ENCODE results near the gene CLCN5.

Gene CLCN5

DNA sequence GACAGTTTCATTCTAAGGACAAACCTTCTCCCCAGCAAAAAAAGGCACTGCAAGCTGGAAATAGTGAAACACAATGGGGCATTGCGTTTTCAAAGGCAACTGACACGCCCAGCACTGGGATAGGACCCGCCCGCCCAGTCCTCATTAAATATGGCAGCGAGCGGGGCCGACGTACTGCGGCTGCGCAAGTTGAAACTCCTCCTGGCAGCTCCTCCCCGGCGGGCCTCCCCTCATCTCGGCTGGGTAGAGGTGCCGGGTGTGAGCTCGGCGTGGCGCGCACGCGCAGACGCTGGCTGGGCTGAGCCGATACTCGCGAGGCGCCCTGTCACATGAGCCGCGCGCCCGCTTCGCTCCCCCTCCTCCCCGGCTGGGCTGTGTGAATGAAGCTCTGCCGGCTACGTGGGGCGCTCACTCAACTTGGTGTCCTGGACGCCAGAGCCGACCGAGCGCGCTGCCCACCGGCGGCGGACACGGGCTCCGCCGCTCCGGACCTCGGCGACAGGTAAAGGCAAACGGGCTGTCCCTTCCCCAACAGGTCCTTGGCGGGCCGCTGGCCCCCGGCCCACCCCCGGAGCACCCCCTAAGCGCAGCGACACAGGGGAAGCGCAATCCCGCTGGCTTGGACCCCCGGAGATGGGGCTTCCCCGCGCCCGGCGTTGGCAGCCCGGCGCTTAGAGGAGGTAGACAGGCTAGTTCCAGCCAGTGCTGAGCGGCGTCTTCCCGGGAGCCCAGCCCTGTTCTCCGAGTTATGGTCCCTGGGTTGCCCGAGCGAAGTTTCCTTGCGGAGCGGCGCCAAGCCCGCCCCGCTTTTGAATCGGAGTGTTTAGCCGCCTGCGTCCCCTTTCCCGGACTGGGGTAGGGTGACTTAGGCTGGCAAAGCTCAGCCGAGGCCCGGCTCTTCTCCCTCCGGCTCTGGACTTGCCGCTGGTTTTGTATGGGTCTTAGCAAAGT, at the start of gene CLCN5:
Gene CLCN5, plus strand, starts transcription at position 306 of the 951 bp plus-strand sequence. CDS start 2,703 bp downstream, outside the sequence.
- no peak within 1 kb of the TSS for H3K27ac ChIP-seq
- peak within 1 kb of the TSS; percentile 72 for H3K4me3 ChIP-seq
- H4K20me1 ChIP-seq = no peaks in the 10 kb centered on the region
- H3K27me3 ChIP-seq = peaks cover 70% of the 10 kb centered on the region
- H3K4me1 ChIP-seq = no peaks in the 10 kb centered on the region
- peak within 1 kb of the TSS; percentile 80 for H3K4me2 ChIP-seq
- H3K36me3 ChIP-seq = no peaks in the 10 kb centered on the region
- peak within 1 kb of the TSS; percentile 69 for H3K9ac ChIP-seq
- no peak for TF ChIP-seq Cebpa-rat (IDR thresholded peaks at IDR 0.05)
- no peaks in the 10 kb centered on the region for H3K9me3 ChIP-seq

- H3K27ac ChIP-seq = no peak overlapping the region
- no peak overlapping the region for H3K4me2 ChIP-seq
- no peak overlapping the region for H3K9ac ChIP-seq
- no peak overlapping the region for H3K4me3 ChIP-seq
- no peaks in the 10 kb centered on the region for H3K36me3 ChIP-seq
- H3K9me3 ChIP-seq = no peaks in the 10 kb centered on the region
- H3K4me1 ChIP-seq = peaks cover 34% of the 10 kb centered on the region; the same call in 1 of the 2 replicates
- no peak for TF ChIP-seq Cebpa-rat (IDR thresholded peaks at IDR 0.05)
- peaks cover 44% of the 10 kb centered on the region for H3K27me3 ChIP-seq
- H4K20me1 ChIP-seq = 0 out of 2 replicates have a peak, but pooled peaks cover 5% of the 10 kb centered on the region
Observed at GRCh38 chrX:49876750-49877149, 45.6 kb upstream of the CLCN5 start.

GRCh38 chrX:49877397-49878101, 44.8 kb upstream of the CLCN5 start:
- Histone ChIP-seq H3K9me3 (no peaks in the 10 kb centered on the region), H3K27ac (no peak overlapping the region), H4K20me1 (peaks cover 2% of the 10 kb centered on the region; the same call in 1 of the 2 replicates), H3K36me3 (no peaks in the 10 kb centered on the region), H3K4me1 (peaks cover 37% of the 10 kb centered on the region; the same call in 1 of the 2 replicates), H3K4me3 (no peak overlapping the region), H3K9ac (no peak overlapping the region), H3K27me3 (peaks cover 41% of the 10 kb centered on the region), H3K4me2 (no peak overlapping the region)
- TF ChIP-seq Cebpa-rat (IDR thresholded peaks at IDR 0.05) = no peak

- Histone ChIP-seq H3K9me3 (no peaks in the 10 kb centered on the region), H3K9ac (peak overlapping the region; percentile 45; the same call in 1 of the 2 replicates), H4K20me1 (peaks cover 8% of the 10 kb centered on the region; the same call in 1 of the 2 replicates), H3K36me3 (no peaks in the 10 kb centered on the region), H3K27ac (peak overlapping the region; percentile 41), H3K27me3 (peaks cover 46% of the 10 kb centered on the region), H3K4me2 (peak overlapping the region; percentile 63), H3K4me3 (peak overlapping the region; percentile 71), H3K4me1 (peaks cover 40% of the 10 kb centered on the region; the same call in 1 of the 2 replicates)
- TF ChIP-seq Cebpa-rat (IDR thresholded peaks at IDR 0.05) = no peak
Observed at GRCh38 chrX:49878128-49878833, 44.1 kb upstream of the CLCN5 start.

GRCh38 chrX:49878834-49879655, 43.4 kb upstream of the CLCN5 start, which contains the start of gene USP27X:
Gene USP27X (plus strand): TSS chrX:49879484. CDS start chrX:49880308, 824 bp downstream.
- Histone ChIP-seq H3K9ac (peak within 1 kb of the TSS; percentile 73), H3K4me1 (peaks cover 40% of the 10 kb centered on the region; the same call in 1 of the 2 replicates), H3K27me3 (peaks cover 41% of the 10 kb centered on the region), H3K4me2 (peak within 1 kb of the TSS; percentile 78), H3K36me3 (no peaks in the 10 kb centered on the region), H3K9me3 (no peaks in the 10 kb centered on the region), H4K20me1 (peaks cover 8% of the 10 kb centered on the region; the same call in 1 of the 2 replicates), H3K27ac (peak within 1 kb of the TSS; percentile 64), H3K4me3 (peak within 1 kb of the TSS; percentile 71)
- no peak for TF ChIP-seq Cebpa-rat (IDR thresholded peaks at IDR 0.05)

- peak overlapping the region; percentile 73 for H3K9ac ChIP-seq
- H3K4me2 ChIP-seq = peak overlapping the region; percentile 78
- peak overlapping the region; percentile 64; the same call in 1 of the 2 replicates for H3K27ac ChIP-seq
- H4K20me1 ChIP-seq = peaks cover 8% of the 10 kb centered on the region; the same call in 1 of the 2 replicates
- no peaks in the 10 kb centered on the region for H3K9me3 ChIP-seq
- no peaks in the 10 kb centered on the region for H3K36me3 ChIP-seq
- no peak for TF ChIP-seq Cebpa-rat (IDR thresholded peaks at IDR 0.05)
- H3K27me3 ChIP-seq = peaks cover 34% of the 10 kb centered on the region
- H3K4me3 ChIP-seq = peak overlapping the region; percentile 71
- peaks cover 40% of the 10 kb centered on the region; the same call in 1 of the 2 replicates for H3K4me1 ChIP-seq
Observed at GRCh38 chrX:49879656-49880277, 42.6 kb upstream of the CLCN5 start.

GRCh38 chrX:49880668-49881067, 41.7 kb upstream of the CLCN5 start:
- peaks cover 8% of the 10 kb centered on the region; the same call in 1 of the 2 replicates for H4K20me1 ChIP-seq
- H3K4me1 ChIP-seq = peaks cover 40% of the 10 kb centered on the region; the same call in 1 of the 2 replicates
- peaks cover 26% of the 10 kb centered on the region; the same call in 1 of the 2 replicates for H3K27me3 ChIP-seq
- no peak overlapping the region for H3K4me3 ChIP-seq
- H3K9me3 ChIP-seq = no peaks in the 10 kb centered on the region
- H3K27ac ChIP-seq = no peak overlapping the region
- no peaks in the 10 kb centered on the region for H3K36me3 ChIP-seq
- H3K9ac ChIP-seq = peak overlapping the region; percentile 73; the same call in 1 of the 2 replicates
- peak overlapping the region; percentile 78 for H3K4me2 ChIP-seq
- no peak for TF ChIP-seq Cebpa-rat (IDR thresholded peaks at IDR 0.05)

DNA sequence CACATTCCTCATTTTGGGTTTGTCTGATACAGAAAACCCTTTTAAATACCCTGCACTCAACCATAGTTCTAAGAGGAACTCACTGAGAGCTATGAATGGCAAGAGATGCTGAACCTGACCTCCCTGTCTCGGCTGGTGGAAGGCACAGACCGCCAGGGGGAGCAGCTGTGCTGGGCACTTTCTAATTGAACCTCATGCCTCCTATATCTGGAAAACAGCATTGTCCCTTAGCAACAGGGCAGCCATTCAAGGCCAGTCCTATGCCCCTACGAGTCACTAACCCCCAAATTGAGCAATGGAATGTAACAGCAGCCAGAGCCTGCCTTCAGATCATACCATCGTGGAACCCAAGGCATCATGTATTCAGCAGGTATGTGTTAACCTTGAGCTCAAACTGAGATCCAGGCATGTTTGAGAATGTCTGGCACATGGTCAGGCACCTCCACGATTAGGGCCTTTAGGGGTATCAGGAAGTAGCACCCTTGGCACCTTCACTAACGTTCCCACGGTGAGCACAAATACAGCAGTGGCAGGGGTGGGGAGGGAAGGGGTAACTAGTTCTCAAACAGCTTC, 38.0 kb upstream of the CLCN5 start:
- Histone ChIP-seq H4K20me1 (peaks cover 8% of the 10 kb centered on the region; the same call in 1 of the 2 replicates), H3K4me1 (peaks cover 22% of the 10 kb centered on the region; the same call in 1 of the 2 replicates), H3K36me3 (no peaks in the 10 kb centered on the region), H3K27ac (no peak overlapping the region), H3K4me2 (no peak overlapping the region), H3K9me3 (no peaks in the 10 kb centered on the region), H3K4me3 (no peak overlapping the region), H3K27me3 (peaks cover 45% of the 10 kb centered on the region), H3K9ac (no peak overlapping the region)
- no peak for TF ChIP-seq Cebpa-rat (IDR thresholded peaks at IDR 0.05)

All from BLaER1 (cell line).